GM23338 (cell line): Measurements from ENCODE around the gene TTLL8.

Experiments used
- CTCF ChIP-seq, 2 experiments: fragments of 200-600 bp in 1 of 2; sonication (generic) in 1 of 2; conservative IDR thresholded peaks; 2 replicates each; pipeline versions ENCODE4 v1.5.1 to v1.6.1; 2016 to 2017; ENCODE audit warnings: antibody characterized with exemption in 2 of 2, low read depth in 2 of 2, mild to moderate bottlenecking in 2 of 2, moderate library complexity in 1 of 2
- EZH2 ChIP-seq: fragments of 200-600 bp; sonication (generic); IDR thresholded peaks from one replicate; pipeline ENCODE4 v1.8.0; 2017; ENCODE audit warnings: antibody characterized with exemption, mild to moderate bottlenecking, low read depth; ENCODE audit not compliant: unreplicated experiment
- JUNB ChIP-seq: IDR thresholded peaks from one replicate; pipeline ENCODE4 v1.6.1; 2016; ENCODE audit warnings: antibody characterized with exemption; ENCODE audit not compliant: unreplicated experiment
- POLR2AphosphoS5 ChIP-seq: IDR thresholded peaks from 2 replicates; pipeline ENCODE4 v1.6.1; 2016; ENCODE audit warnings: antibody characterized with exemption, low read depth
- STAT1 ChIP-seq: IDR thresholded peaks from one replicate; pipeline ENCODE4 v1.6.1; 2016; ENCODE audit warnings: antibody characterized with exemption; ENCODE audit not compliant: unreplicated experiment

- TF ChIP-seq JUNB, result no peak
- TF ChIP-seq CTCF (conservative IDR thresholded peaks at IDR 0.05; ENCODE audit: low read depth in 2 of 2), result no peak
- TF ChIP-seq POLR2AphosphoS5, result no peak
- no peak for TF ChIP-seq EZH2
- no peak for TF ChIP-seq STAT1
Observed at GRCh38 chr22:49973018-49973961, 84.8 kb downstream of the TTLL8 start.
